WTC11 (cell line): ENCODE measurements around the gene PTPN4. TPM values are rescaled to one million over a fixed set of nuclear protein-coding genes. Genes with fewer than 3 reads are reported as not detected.

ENCODE experiments used
- ATAC-seq: fragments of 200-7000 bp; cut with Tn5 transposase; 2 replicates; pipeline ENCODE4 v1.10.0; 2021; ENCODE audit warnings: mild to moderate bottlenecking, moderate library complexity
- CTCF ChIA-PET: fragments of 300-600 bp; sonication (Branson Sonifier 250); formaldehyde crosslinking; loops from one replicate; lab custom pipeline; 2021; ENCODE audit warnings: antibody characterized with exemption; lab: Charles Lee
- POLR2A ChIA-PET: fragments of 350-600 bp; sonication (Branson Sonifier 250); formaldehyde crosslinking; loops from one replicate; lab custom pipeline; 2021; ENCODE audit warnings: antibody characterized with exemption; lab: Charles Lee
- DNase-seq: peaks from one replicate; pipeline ENCODE4 v3.0.0; 2021; ENCODE audit warnings: low spot score
- H3K27ac Mint-ChIP-seq: 2 replicates; pipeline ENCODE4 v1.8.0; 2021; ENCODE audit warnings: mixed read lengths
- H3K27me3 Mint-ChIP-seq: 2 replicates; pipeline ENCODE4 v1.8.0; 2021; ENCODE audit warnings: low read depth, mild to moderate bottlenecking, moderate library complexity, mixed read lengths
- H3K36me3 Mint-ChIP-seq: 2 replicates; pipeline ENCODE4 v1.8.0; 2021; ENCODE audit warnings: mixed read lengths
- H3K4me1 Mint-ChIP-seq: 2 replicates; pipeline ENCODE4 v1.8.0; 2022; ENCODE audit warnings: mixed read lengths
- H3K4me3 Mint-ChIP-seq: 2 replicates; pipeline ENCODE4 v1.8.0; 2021; ENCODE audit warnings: mild to moderate bottlenecking, moderate library complexity, mixed read lengths
- H3K9me3 Mint-ChIP-seq: 2 replicates; pipeline ENCODE4 v1.8.0; 2021; ENCODE audit warnings: mixed read lengths
- CBFB ChIP-seq: sonication (generic); formaldehyde crosslinking; IDR thresholded peaks from 2 replicates; pipeline ENCODE4 v1.8.1; 2022; ENCODE audit warnings: mild to moderate bottlenecking, low read depth, missing genetic modification reagents
- CREB1 ChIP-seq: sonication (generic); formaldehyde crosslinking; IDR thresholded peaks from 2 replicates; pipeline ENCODE4 v1.8.0; 2023; ENCODE audit warnings: mild to moderate bottlenecking, missing genetic modification reagents
- E2F5 ChIP-seq: sonication (generic); formaldehyde crosslinking; IDR thresholded peaks from 2 replicates; pipeline ENCODE4 v1.8.1; 2022; ENCODE audit warnings: mild to moderate bottlenecking, moderate library complexity, missing genetic modification reagents
- EMX1 ChIP-seq: fragments of 250-450 bp; sonication (Bioruptor Pico); IDR thresholded peaks from 2 replicates; pipeline ENCODE4 v1.8.0; 2021; ENCODE audit warnings: mild to moderate bottlenecking
- MAX ChIP-seq: sonication (generic); formaldehyde crosslinking; IDR thresholded peaks from 2 replicates; pipeline ENCODE4 v1.8.0; 2022; ENCODE audit warnings: mild to moderate bottlenecking, missing genetic modification reagents
- MXD4 ChIP-seq: fragments of 250-450 bp; sonication (Bioruptor Pico); IDR thresholded peaks from 2 replicates; pipeline ENCODE4 v1.8.0; 2021; ENCODE audit warnings: mild to moderate bottlenecking, moderate library complexity, borderline replicate concordance
- NFE2L1 ChIP-seq: sonication (generic); formaldehyde crosslinking; IDR thresholded peaks from 2 replicates; pipeline ENCODE4 v1.8.1; 2023; ENCODE audit warnings: missing genetic modification reagents
- NR2C2 ChIP-seq: sonication (generic); formaldehyde crosslinking; IDR thresholded peaks from 2 replicates; pipeline ENCODE4 v1.8.0; 2022; ENCODE audit warnings: mild to moderate bottlenecking, missing genetic modification reagents
- OVOL2 ChIP-seq: fragments of 250-450 bp; sonication (Bioruptor Pico); IDR thresholded peaks from 2 replicates; pipeline ENCODE4 v1.9.0; 2021; ENCODE audit warnings: mild to moderate bottlenecking, borderline replicate concordance
- PREB ChIP-seq: sonication (generic); formaldehyde crosslinking; IDR thresholded peaks from 2 replicates; pipeline ENCODE4 v1.8.1; 2022; ENCODE audit warnings: mild to moderate bottlenecking, missing genetic modification reagents, moderate library complexity, borderline replicate concordance
- STAT6 ChIP-seq: sonication (generic); formaldehyde crosslinking; conservative IDR thresholded peaks from 2 replicates; pipeline ENCODE4 v1.8.1; 2023; ENCODE audit warnings: mild to moderate bottlenecking, low read depth, missing genetic modification reagents, moderate library complexity
- TEAD4 ChIP-seq: sonication (generic); formaldehyde crosslinking; IDR thresholded peaks from 2 replicates; pipeline ENCODE4 v1.8.0; 2022; ENCODE audit warnings: mild to moderate bottlenecking, missing genetic modification reagents
- TP53 ChIP-seq: sonication (generic); formaldehyde crosslinking; IDR thresholded peaks from 2 replicates; pipeline ENCODE4 v1.8.1; 2023; ENCODE audit warnings: mild to moderate bottlenecking, missing genetic modification reagents
- ZNF281 ChIP-seq: sonication (generic); formaldehyde crosslinking; IDR thresholded peaks from 2 replicates; pipeline ENCODE4 v1.8.0; 2023; ENCODE audit warnings: mild to moderate bottlenecking, missing genetic modification reagents
- ZNF532 ChIP-seq: fragments of 250-450 bp; sonication (Bioruptor Pico); IDR thresholded peaks from 2 replicates; pipeline ENCODE4 v1.9.0; 2021; ENCODE audit warnings: mild to moderate bottlenecking, borderline replicate concordance
- ZNF671 ChIP-seq: fragments of 250-450 bp; sonication (Bioruptor Pico); IDR thresholded peaks from 2 replicates; pipeline ENCODE4 v1.8.0; 2021; ENCODE audit warnings: mild to moderate bottlenecking
- total RNA-seq: library from RNA; stranded (reverse); gene quantifications from 3 replicates; pipeline ENCODE4 v1.2.3, GENCODE V29; 2021

PTPN4 gene
- total RNA-seq, 1 experiment from 2014 or later, result 85.8 TPM

GRCh38 chr2:119775102-119775501 is 15.4 kb downstream of the PTPN4 start:
- Mint-ChIP-seq H3K4me1 (peaks cover 28% of the 10 kb centered on the region), H3K27me3 (no peaks in the 10 kb centered on the region), H3K9me3 (no peaks in the 10 kb centered on the region), H3K36me3 (no peaks in the 10 kb centered on the region), H3K4me3 (no peak overlapping the region), H3K27ac (no peak overlapping the region)
- no peak for DNase-seq
- ATAC-seq, result no peak
- CTCF ChIA-PET, result no interaction called here
- TF ChIP-seq STAT6 (CRISPR knock-in tag) (no peak), NFE2L1 (CRISPR knock-in tag) (no peak), TEAD4 (CRISPR knock-in tag) (no peak), OVOL2 (CRISPR knock-in tag) (no peak), MAX (CRISPR knock-in tag) (no peak), EMX1 (CRISPR knock-in tag) (no peak), ZNF671 (no peak), NR2C2 (CRISPR knock-in tag) (no peak), CBFB (no peak), TP53 (CRISPR knock-in tag) (no peak), CREB1 (CRISPR knock-in tag) (no peak), E2F5 (CRISPR knock-in tag) (no peak), ZNF281 (CRISPR knock-in tag) (no peak), PREB (CRISPR knock-in tag) (no peak), ZNF532 (no peak), MXD4 (CRISPR knock-in tag) (no peak)
- POLR2A ChIA-PET, result interaction anchor here (0.7 kb wide), 1 partner anchor 133 kb away, joined by 3 read pairs; no protein-coding TSS in a partner anchor
